Esophagus squamous epithelium (tissue), 5 donors: ENCODE measurements around the gene TCEAL4. TPM values are rescaled to one million over a fixed set of nuclear protein-coding genes. Genes with fewer than 3 reads are reported as not detected.

Experiments
- DNase-seq: peaks from one replicate; lab custom pipeline; 2025; lab: John Stamatoyannopoulos, UW
- H3K27ac ChIP-seq, 4 donors: fragments of 200-600 bp; sonication (generic); one replicate each; pipeline ENCODE4 v1.5.1; 2016 to 2019; ENCODE audit warnings: mild to moderate bottlenecking in 1 of 4
- H3K27me3 ChIP-seq, 4 donors: fragments of 200-600 bp; sonication (generic); 1 replicate in 3 of 4; 2 replicates in 1 of 4; pipeline versions ENCODE4 v1.5.1 to v1.6.0; 2017 to 2021; ENCODE audit warnings: antibody characterized with exemption in 1 of 4
- H3K36me3 ChIP-seq, 3 donors: fragments of 200-600 bp; sonication (generic); one replicate each; pipeline ENCODE4 v1.5.1; 2016 to 2019
- H3K4me1 ChIP-seq, 3 donors: fragments of 200-600 bp; sonication (generic); one replicate each; pipeline ENCODE4 v1.5.1; 2017 to 2019
- H3K4me3 ChIP-seq, 4 donors: fragments of 200-600 bp; sonication (generic); 1 replicate in 3 of 4; 2 replicates in 1 of 4; pipeline ENCODE4 v1.5.1; 2016 to 2019; ENCODE audit warnings: mild to moderate bottlenecking in 2 of 4, moderate library complexity in 1 of 4
- H3K9me3 ChIP-seq, 3 donors: fragments of 200-600 bp; sonication (generic); one replicate each; pipeline ENCODE4 v1.5.1; 2016 to 2019
- POLR2A ChIP-seq, 4 donors: fragments of 450-650 bp; IDR thresholded peaks; one replicate each; pipeline ENCODE4 v1.6.1; 2017; ENCODE audit warnings: antibody characterized with exemption in 4 of 4, mild to moderate bottlenecking in 4 of 4, moderate library complexity in 3 of 4
- WGBS, 2 donors: methylation state at CpG; one replicate each; pipeline ENCODE4 v1.1.5; 2018; 5-methylcytosine and 5-hydroxymethylcytosine counted together
- intact Hi-C: fragments of 100-400 bp; cut with DNase I; formaldehyde crosslinking; loops from one replicate; pipeline ENCODE4 v1.15.0; 2022
- total RNA-seq, 4 donors: library from RNA; depleted of rRNA; stranded (reverse); fragments of >200 nt; gene quantifications; one replicate each; pipeline ENCODE4 v1.1.0, GENCODE V29; 2016
- TF ChIP-seq, protein P1 (sequence below), 6 experiments: fragments of 450-650 bp in 4 of 6; fragments of 200-600 bp in 2 of 6; sonication (generic) in 2 of 6; IDR thresholded peaks; one replicate each; pipeline ENCODE4 v1.5.1; 2016 to 2019; ENCODE audit warnings: antibody characterized with exemption in 6 of 6, mild to moderate bottlenecking in 4 of 6, moderate library complexity in 4 of 6
- donor health status: DM: yes; HTN: yes; CAD: no.

The TCEAL4 gene
- total RNA-seq, 4 donors from 2014 or later: 9.8 to 143 (median 36.8) TPM

DNA sequence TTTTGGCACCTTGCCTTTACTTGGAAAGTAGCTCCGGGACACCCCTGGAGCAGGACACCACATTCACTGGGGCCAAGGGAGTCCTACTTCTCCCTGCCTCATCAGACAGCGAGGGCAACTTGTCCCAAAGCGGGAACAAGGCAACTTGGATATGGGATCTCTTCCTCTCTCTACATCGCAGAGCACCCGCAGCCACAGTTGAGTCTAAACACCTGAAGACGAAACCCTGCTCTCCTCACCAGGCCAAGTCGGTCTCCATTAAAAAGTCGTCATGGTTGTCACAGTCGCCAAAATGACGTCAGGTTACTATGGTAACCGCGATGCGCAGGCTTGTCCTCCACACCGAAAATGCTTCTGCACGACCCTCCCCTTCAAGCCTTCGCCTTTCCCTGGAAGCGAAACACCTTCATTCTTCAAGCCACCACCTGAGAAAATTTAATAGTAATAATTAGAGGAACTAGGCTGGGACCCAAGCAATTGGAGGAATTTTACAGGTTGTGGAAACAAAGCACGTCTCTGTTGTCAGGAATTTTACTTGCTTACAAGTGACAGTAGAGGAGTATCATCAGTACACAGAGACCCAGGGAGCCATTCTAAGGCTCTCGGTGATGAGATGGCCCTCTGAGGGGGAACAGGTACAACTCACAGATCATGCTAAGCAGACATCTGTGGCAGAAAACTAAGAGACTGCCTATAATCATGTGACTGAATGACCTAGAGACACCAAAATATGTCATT is 30.5 kb upstream of the TCEAL4 start:
- Histone ChIP-seq H3K27me3 (no peaks in the 10 kb centered on the region), H3K9me3 (no peaks in the 10 kb centered on the region), H3K4me1 (no peaks in the 10 kb centered on the region), H3K4me3 (peak overlapping the region; percentile 12 to 54 (median 28)), H3K36me3 (no peaks in the 10 kb centered on the region), H3K27ac (no peak overlapping the region)
- intact Hi-C loops: no loop called here
- WGBS, 2 donors: 20 to 27% methylated on average over 2 to 14 of the region's 19 CpGs
- TF ChIP-seq POLR2A (IDR thresholded peaks at IDR 0.05): no peak
- TF ChIP-seq, protein P1, sequence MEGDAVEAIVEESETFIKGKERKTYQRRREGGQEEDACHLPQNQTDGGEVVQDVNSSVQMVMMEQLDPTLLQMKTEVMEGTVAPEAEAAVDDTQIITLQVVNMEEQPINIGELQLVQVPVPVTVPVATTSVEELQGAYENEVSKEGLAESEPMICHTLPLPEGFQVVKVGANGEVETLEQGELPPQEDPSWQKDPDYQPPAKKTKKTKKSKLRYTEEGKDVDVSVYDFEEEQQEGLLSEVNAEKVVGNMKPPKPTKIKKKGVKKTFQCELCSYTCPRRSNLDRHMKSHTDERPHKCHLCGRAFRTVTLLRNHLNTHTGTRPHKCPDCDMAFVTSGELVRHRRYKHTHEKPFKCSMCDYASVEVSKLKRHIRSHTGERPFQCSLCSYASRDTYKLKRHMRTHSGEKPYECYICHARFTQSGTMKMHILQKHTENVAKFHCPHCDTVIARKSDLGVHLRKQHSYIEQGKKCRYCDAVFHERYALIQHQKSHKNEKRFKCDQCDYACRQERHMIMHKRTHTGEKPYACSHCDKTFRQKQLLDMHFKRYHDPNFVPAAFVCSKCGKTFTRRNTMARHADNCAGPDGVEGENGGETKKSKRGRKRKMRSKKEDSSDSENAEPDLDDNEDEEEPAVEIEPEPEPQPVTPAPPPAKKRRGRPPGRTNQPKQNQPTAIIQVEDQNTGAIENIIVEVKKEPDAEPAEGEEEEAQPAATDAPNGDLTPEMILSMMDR (IDR thresholded peaks at IDR 0.05): no peak
- DNase-seq: no peak

DNA sequence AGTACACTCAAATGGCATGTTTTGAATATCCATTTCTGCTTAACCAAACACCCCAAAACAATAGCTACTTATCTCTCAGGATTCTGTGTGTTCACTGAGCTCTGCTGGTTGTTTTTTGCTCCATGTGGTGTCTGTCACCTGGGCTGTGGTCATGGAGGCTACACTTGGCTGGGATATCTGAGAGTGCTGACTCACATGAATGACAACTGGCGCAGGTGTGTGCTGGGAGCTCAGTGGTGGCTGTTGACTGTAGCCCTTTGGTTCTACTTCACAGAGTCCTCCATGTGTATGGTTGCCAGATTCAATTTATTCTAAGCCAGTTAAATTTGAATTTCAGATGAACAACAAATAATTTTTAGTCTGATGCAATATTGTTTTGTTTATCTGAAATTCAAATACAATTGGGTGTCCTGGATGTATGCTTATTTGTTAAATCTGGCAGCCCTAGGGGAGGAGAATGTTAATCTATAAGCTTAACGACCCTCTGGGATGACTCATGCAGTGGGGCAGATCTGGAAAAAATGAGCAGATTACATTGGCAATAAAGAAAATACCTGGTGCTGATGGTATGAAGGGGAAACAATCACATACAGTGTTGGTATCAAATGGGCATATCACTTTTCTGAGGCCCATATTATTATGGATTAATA is 28.2 kb upstream of the TCEAL4 start:
- H3K4me3 ChIP-seq: no peak overlapping the region
- 33% methylated on average over 2 of the region's 2 CpGs; no CpG with 5 or more reads in 1 of the 2 donors for WGBS, 2 donors
- H3K27ac ChIP-seq: no peak overlapping the region
- no peak for DNase-seq
- no peaks in the 10 kb centered on the region for H3K27me3 ChIP-seq
- intact Hi-C loops: no loop called here
- no peaks in the 10 kb centered on the region for H3K36me3 ChIP-seq
- no peaks in the 10 kb centered on the region for H3K4me1 ChIP-seq
- TF ChIP-seq, protein P1 (IDR thresholded peaks at IDR 0.05): no peak
- no peak for TF ChIP-seq POLR2A (IDR thresholded peaks at IDR 0.05)
- no peaks in the 10 kb centered on the region for H3K9me3 ChIP-seq

DNA sequence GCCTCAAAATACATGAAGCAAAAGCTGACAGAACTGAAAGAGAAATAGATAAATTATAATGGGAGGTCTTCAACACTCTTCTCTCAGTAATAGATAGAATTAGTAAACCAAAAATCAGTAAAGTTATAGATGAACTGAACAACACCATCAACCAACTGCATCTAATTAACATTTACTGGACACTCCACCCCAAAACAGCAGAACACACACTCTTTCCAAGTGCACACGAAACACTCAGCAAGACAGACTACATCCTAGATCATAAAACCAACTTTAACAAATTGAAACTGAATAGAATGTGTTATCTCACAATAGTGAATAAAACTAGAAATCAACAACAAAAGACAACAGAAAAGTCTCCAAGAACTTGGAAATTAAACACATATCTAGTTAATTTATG is 25.1 kb upstream of the TCEAL4 start:
- H3K27ac ChIP-seq: no peak overlapping the region
- DNase-seq: no peak
- H3K36me3 ChIP-seq: no peaks in the 10 kb centered on the region
- H3K4me3 ChIP-seq: no peak overlapping the region
- no peak for TF ChIP-seq POLR2A (IDR thresholded peaks at IDR 0.05)
- TF ChIP-seq, protein P1 (IDR thresholded peaks at IDR 0.05): no peak
- H3K9me3 ChIP-seq: no peaks in the 10 kb centered on the region
- H3K27me3 ChIP-seq: no peaks in the 10 kb centered on the region
- intact Hi-C loops: no loop called here
- 55 to 85% methylated on average over 1 of the region's 1 CpG for WGBS, 2 donors
- H3K4me1 ChIP-seq: no peaks in the 10 kb centered on the region

DNA sequence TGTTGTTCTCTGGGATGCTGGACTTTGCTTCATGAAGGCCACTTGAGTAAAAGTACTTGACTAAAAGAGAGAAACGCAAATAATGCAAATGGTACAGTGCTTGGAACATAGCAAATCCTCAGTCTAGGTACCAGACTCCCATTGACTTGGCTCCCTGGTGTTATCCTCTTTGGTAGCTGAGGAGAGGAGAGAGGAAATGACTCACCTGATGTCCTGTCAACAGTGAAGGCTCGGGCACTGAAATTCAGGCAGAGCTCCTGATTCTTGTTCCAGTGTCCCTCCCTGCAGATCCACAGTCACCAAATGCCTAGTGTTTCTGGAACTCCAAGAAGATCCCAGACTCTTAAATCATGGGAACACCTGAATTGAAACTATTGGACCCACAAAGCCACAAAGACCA is 22.5 kb upstream of the TCEAL4 start:
- no peak for DNase-seq
- Histone ChIP-seq H3K27me3 (no peaks in the 10 kb centered on the region), H3K36me3 (no peaks in the 10 kb centered on the region), H3K4me1 (no peaks in the 10 kb centered on the region), H3K9me3 (no peaks in the 10 kb centered on the region), H3K4me3 (no peak overlapping the region), H3K27ac (no peak overlapping the region)
- 44 to 66% methylated on average over 2 of the region's 2 CpGs for WGBS, 2 donors
- intact Hi-C loops: no loop called here
- TF ChIP-seq, protein P1 (IDR thresholded peaks at IDR 0.05): no peak
- no peak for TF ChIP-seq POLR2A (IDR thresholded peaks at IDR 0.05)

DNA sequence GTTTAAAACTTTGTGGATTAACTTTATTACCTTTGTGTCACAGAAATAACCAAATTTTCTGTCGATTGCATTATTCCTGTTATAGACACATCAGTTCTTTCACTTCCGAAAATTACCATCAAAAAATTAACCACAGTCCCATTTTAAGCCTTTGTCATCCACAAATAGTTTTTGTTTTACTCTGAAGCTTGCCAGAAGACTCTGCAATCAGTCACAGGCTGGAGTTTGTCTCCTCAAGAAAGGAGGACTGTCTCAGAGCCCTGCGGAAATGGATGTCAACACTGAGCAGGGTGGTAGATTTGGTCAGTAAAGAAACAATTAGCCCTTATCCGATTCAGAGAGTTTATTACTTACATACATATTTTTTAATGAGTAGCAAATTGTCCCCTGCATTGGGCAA is 20.1 kb upstream of the TCEAL4 start:
- Histone ChIP-seq H3K4me1 (no peaks in the 10 kb centered on the region), H3K4me3 (no peak overlapping the region), H3K27ac (no peak overlapping the region), H3K9me3 (no peaks in the 10 kb centered on the region), H3K27me3 (no peaks in the 10 kb centered on the region), H3K36me3 (no peaks in the 10 kb centered on the region)
- no peak for TF ChIP-seq POLR2A (IDR thresholded peaks at IDR 0.05)
- TF ChIP-seq, protein P1 (IDR thresholded peaks at IDR 0.05): no peak
- no peak for DNase-seq
- 56 to 75% methylated on average over 4 of the region's 4 CpGs for WGBS, 2 donors
- intact Hi-C loops: no loop called here
